Activated CD4-positive, CD25-positive, alpha-beta regulatory T cell treated with anti-CD3 and anti-CD28 coated beads, Interleukin-2, amount 50 U/mL, for 16 hours (primary cell): ENCODE measurements around the gene PTPMT1.

Experiments used
- DNase-seq: peaks from one replicate; pipeline ENCODE4 v3.0.0-alpha.2; 2020; ENCODE audit warnings: low read depth, low spot score

The PTPMT1 gene

GRCh38 chr11:47607380-47607779, 42.0 kb downstream of the PTPMT1 start:
- no peak for DNase-seq

- no peak for DNase-seq
Observed at GRCh38 chr11:47609675-47610074, 44.3 kb downstream of the PTPMT1 start.

GRCh38 chr11:47611348-47611794, 46.0 kb downstream of the PTPMT1 start:
- no peak for DNase-seq

GRCh38 chr11:47615249-47615648, 49.9 kb downstream of the PTPMT1 start:
- no peak for DNase-seq

- DNase-seq: no peak
Observed at GRCh38 chr11:47616726-47617416, 51.5 kb downstream of the PTPMT1 start.

GRCh38 chr11:47617417-47617809, 52.0 kb downstream of the PTPMT1 start:
- no peak for DNase-seq

GRCh38 chr11:47620836-47621378, 55.5 kb downstream of the PTPMT1 start:
- DNase-seq: no peak
